Stimulated activated effector memory CD8-positive, alpha-beta T cell treated with anti-CD3 and anti-CD28 coated beads, Interleukin-12 subunit alpha, Interleukin-12 subunit beta, amount 100 ng/mL, for 72 hours (primary cell): Measurements from ENCODE around the gene TPTE.
"Not testable (repeated sequence)": the region's sequence is repeated elsewhere in the genome, so short reads cannot be mapped to it uniquely, and the experiment has no call there.

Experiments used
- ATAC-seq: fragments of 150-1000 bp; cut with Tn5 transposase; 2 replicates; pipeline ENCODE4 v1.10.0; 2021
- DNase-seq, 2 donors: peaks; one replicate each; pipeline ENCODE4 v3.0.0; 2021 to 2022; ENCODE audit warnings: low spot score in 2 of 2
- H3K27ac Mint-ChIP-seq: one replicate; pipeline ENCODE4 v1.8.0; 2022; ENCODE audit warnings: mild to moderate bottlenecking, mixed read lengths
- H3K36me3 Mint-ChIP-seq: one replicate; pipeline ENCODE4 v1.8.0; 2022; ENCODE audit warnings: mild to moderate bottlenecking, mixed read lengths
- H3K4me1 Mint-ChIP-seq: one replicate; pipeline ENCODE4 v1.8.0; 2022; ENCODE audit warnings: mixed read lengths
- H3K4me3 Mint-ChIP-seq: one replicate; pipeline ENCODE4 v1.8.0; 2022; ENCODE audit warnings: mild to moderate bottlenecking, mixed read lengths
- H3K9me3 Mint-ChIP-seq: one replicate; pipeline ENCODE4 v1.8.0; 2022; ENCODE audit warnings: mixed read lengths

The TPTE gene

GRCh38 chr21:10521091-10521598 lies at the start of gene TPTE:
TPTE (plus strand) TSS chr21:10521583; CDS start chr21:10538724, 17,141 bp downstream.
- Mint-ChIP-seq H3K27ac (no peak within 1 kb of the TSS), H3K4me1 (no peaks in the 10 kb centered on the region), H3K36me3 (no peaks in the 10 kb centered on the region), H3K9me3 (peaks cover 18% of the 10 kb centered on the region), H3K4me3 (no peak within 1 kb of the TSS)
- DNase-seq, result no peak
- no peak for ATAC-seq

- not testable (repeated sequence) for ATAC-seq, H3K9me3 Mint-ChIP-seq, H3K27ac Mint-ChIP-seq, H3K36me3 Mint-ChIP-seq, H3K4me3 Mint-ChIP-seq, H3K4me1 Mint-ChIP-seq, DNase-seq
These were observed 49.4 kb upstream of the TPTE start for GRCh38 chr21:10471999-10472398.

GRCh38 chr21:10477794-10478193 lies 43.6 kb upstream of the TPTE start:
- DNase-seq, H3K4me3 Mint-ChIP-seq, H3K27ac Mint-ChIP-seq, H3K36me3 Mint-ChIP-seq, ATAC-seq, H3K4me1 Mint-ChIP-seq: not testable (repeated sequence)
- peaks cover 18% of the 10 kb centered on the region for H3K9me3 Mint-ChIP-seq

GRCh38 chr21:10479875-10480274 lies 41.5 kb upstream of the TPTE start:
- H3K4me1 Mint-ChIP-seq, H3K36me3 Mint-ChIP-seq, H3K4me3 Mint-ChIP-seq, H3K27ac Mint-ChIP-seq, DNase-seq, ATAC-seq: not testable (repeated sequence)
- peaks cover 18% of the 10 kb centered on the region for H3K9me3 Mint-ChIP-seq

- not testable (repeated sequence) for H3K36me3 Mint-ChIP-seq, H3K27ac Mint-ChIP-seq
These were observed 36.5 kb upstream of the TPTE start for GRCh38 chr21:10484864-10485263.

GRCh38 chr21:10490453-10490852 lies 30.9 kb upstream of the TPTE start:
- H3K4me1 Mint-ChIP-seq, H3K4me3 Mint-ChIP-seq, ATAC-seq, H3K36me3 Mint-ChIP-seq, H3K27ac Mint-ChIP-seq, DNase-seq, H3K9me3 Mint-ChIP-seq: not testable (repeated sequence)

More at GRCh38 chr21:10484864-10485263, 36.5 kb upstream of the TPTE start:
- not testable (repeated sequence) for ATAC-seq, H3K4me3 Mint-ChIP-seq, DNase-seq, H3K4me1 Mint-ChIP-seq
- H3K9me3 Mint-ChIP-seq, result peaks cover 14% of the 10 kb centered on the region

GRCh38 chr21:10511116-10511515 lies 10.3 kb upstream of the TPTE start:
- Mint-ChIP-seq H3K4me1 (no peaks in the 10 kb centered on the region), H3K9me3 (peaks cover 12% of the 10 kb centered on the region), H3K4me3 (no peak overlapping the region)

GRCh38 chr21:10516889-10517288 lies 4.5 kb upstream of the TPTE start:
- not testable (repeated sequence) for H3K4me1 Mint-ChIP-seq, H3K36me3 Mint-ChIP-seq, H3K27ac Mint-ChIP-seq, DNase-seq, H3K4me3 Mint-ChIP-seq, ATAC-seq
- peaks cover 24% of the 10 kb centered on the region for H3K9me3 Mint-ChIP-seq

More at GRCh38 chr21:10511116-10511515, 10.3 kb upstream of the TPTE start:
- DNase-seq (no peak), ATAC-seq (no peak)
- no peak overlapping the region for H3K27ac Mint-ChIP-seq
- H3K36me3 Mint-ChIP-seq, result no peaks in the 10 kb centered on the region

- H3K4me1 Mint-ChIP-seq, H3K27ac Mint-ChIP-seq, H3K36me3 Mint-ChIP-seq, H3K4me3 Mint-ChIP-seq, DNase-seq, ATAC-seq: not testable (repeated sequence)
- peaks cover 24% of the 10 kb centered on the region for H3K9me3 Mint-ChIP-seq
These were observed 3.5 kb upstream of the TPTE start for GRCh38 chr21:10517904-10518303.

GRCh38 chr21:10521835-10522500 lies 585 bp downstream of the TPTE start:
- not testable (repeated sequence) for H3K4me1 Mint-ChIP-seq, DNase-seq, H3K4me3 Mint-ChIP-seq, H3K27ac Mint-ChIP-seq, H3K36me3 Mint-ChIP-seq
- H3K9me3 Mint-ChIP-seq, result peaks cover 16% of the 10 kb centered on the region
- peak; percentile 55 for ATAC-seq

GRCh38 chr21:10539956-10540355 lies 18.6 kb downstream of the TPTE start:
- no peaks in the 10 kb centered on the region for H3K4me1 Mint-ChIP-seq
- no peak for DNase-seq
- no peak for ATAC-seq
- H3K36me3 Mint-ChIP-seq, result no peaks in the 10 kb centered on the region
- H3K27ac Mint-ChIP-seq, result no peak overlapping the region
- no peak overlapping the region for H3K4me3 Mint-ChIP-seq
- peaks cover 4% of the 10 kb centered on the region for H3K9me3 Mint-ChIP-seq

- not testable (repeated sequence) for H3K36me3 Mint-ChIP-seq, ATAC-seq, H3K27ac Mint-ChIP-seq, H3K4me1 Mint-ChIP-seq, H3K4me3 Mint-ChIP-seq, DNase-seq
- H3K9me3 Mint-ChIP-seq, result peaks cover 14% of the 10 kb centered on the region
These were observed 23.0 kb downstream of the TPTE start for GRCh38 chr21:10544376-10544775.

- not testable (repeated sequence) for H3K27ac Mint-ChIP-seq, ATAC-seq, H3K4me3 Mint-ChIP-seq, H3K36me3 Mint-ChIP-seq, H3K4me1 Mint-ChIP-seq, DNase-seq
- H3K9me3 Mint-ChIP-seq, result peaks cover 24% of the 10 kb centered on the region
These were observed 26.5 kb downstream of the TPTE start for GRCh38 chr21:10547868-10548267.

GRCh38 chr21:10548331-10548954 lies 27.1 kb downstream of the TPTE start:
- ATAC-seq, H3K27ac Mint-ChIP-seq, H3K36me3 Mint-ChIP-seq, H3K4me3 Mint-ChIP-seq, H3K4me1 Mint-ChIP-seq, DNase-seq: not testable (repeated sequence)
- H3K9me3 Mint-ChIP-seq, result peaks cover 24% of the 10 kb centered on the region

- H3K36me3 Mint-ChIP-seq, H3K27ac Mint-ChIP-seq, ATAC-seq, H3K4me3 Mint-ChIP-seq, H3K4me1 Mint-ChIP-seq, DNase-seq: not testable (repeated sequence)
- H3K9me3 Mint-ChIP-seq, result peaks cover 17% of the 10 kb centered on the region
These were observed 49.4 kb downstream of the TPTE start for GRCh38 chr21:10570803-10571202.
